Mucosa of descending colon (tissue), 3 donors: ENCODE results near the gene GLB1L3. TPM values are rescaled to one million over a fixed set of nuclear protein-coding genes. Genes with fewer than 3 reads are reported as not detected.

Source experiments
- ATAC-seq: fragments of 200-7000 bp; cut with Tn5 transposase; one replicate; pipeline ENCODE4 v1.9.1; 2020; ENCODE audit warnings: mild to moderate bottlenecking, moderate library complexity
- DNase-seq, 3 donors: peaks; one replicate each; pipeline ENCODE4 v3.0.0-alpha.2; 2020
- H3K36me3 ChIP-seq: fragments of 200-600 bp; one replicate; pipeline ENCODE4 v1.8.0; 2021; ENCODE audit warnings: low read depth, mild to moderate bottlenecking
- H3K4me1 ChIP-seq: fragments of 200-600 bp; one replicate; pipeline ENCODE4 v1.8.0; 2021; ENCODE audit warnings: low read depth, mild to moderate bottlenecking
- H3K4me3 ChIP-seq: fragments of 200-600 bp; one replicate; pipeline ENCODE4 v1.8.0; 2021; ENCODE audit warnings: mild to moderate bottlenecking
- H3K9me3 ChIP-seq: fragments of 200-600 bp; one replicate; pipeline ENCODE4 v1.8.0; 2021; ENCODE audit warnings: mild to moderate bottlenecking
- CTCF ChIP-seq: fragments of 200-600 bp; IDR thresholded peaks from one replicate; pipeline ENCODE4 v1.8.0; 2022; ENCODE audit warnings: antibody characterized with exemption, mild to moderate bottlenecking
- intact Hi-C, 2 donors: fragments of 100-400 bp; cut with DNase I in 1 of 2; cut with micrococcal nuclease in 1 of 2; formaldehyde crosslinking; loops; one replicate each; pipeline versions ENCODE4 v1.11.0 to v1.11.1; 2022; cut with DNase I, micrococcal nuclease
- total RNA-seq, 3 donors: library from RNA; stranded (reverse); fragmentation: NEBNext Ultra II Directional in 2 of 3; extraction: Animal tissue kit (Norgen Biotek cat#: 25700) in 2 of 3; gene quantifications; one replicate each; pipeline versions ENCODE4 v1.2.1 to v1.2.4, GENCODE V29; 2021 to 2023
- donor health status: DM: no; HTN: no; CAD: no; lungs with moderate emphysema.
- donor health status: DM: no; HTN: no; CAD: no.
- donor health status: DM: no; HTN: yes; CAD: no.

GLB1L3 gene
- total RNA-seq, 3 donors from 2014 or later, result 0.09 TPM; not detected in 2

- H3K36me3 ChIP-seq, result peaks cover 6% of the 10 kb centered on the region
- DNase-seq (no peak), ATAC-seq (no peak)
- TF ChIP-seq CTCF, result no peak
- intact Hi-C loops, result no loop called here
- H3K9me3 ChIP-seq, result no peaks in the 10 kb centered on the region
- H3K4me1 ChIP-seq, result no peaks in the 10 kb centered on the region
- H3K4me3 ChIP-seq, result no peak overlapping the region
Measured at GRCh38 chr11:134238956-134239355, 37.2 kb upstream of the GLB1L3 start.

- H3K4me3 ChIP-seq, result no peak overlapping the region
Measured at GRCh38 chr11:134240592-134240991, 35.6 kb upstream of the GLB1L3 start.

GRCh38 chr11:134242376-134242775 lies 33.8 kb upstream of the GLB1L3 start:
- ATAC-seq (no peak), DNase-seq (no peak)
- Histone ChIP-seq H3K9me3 (no peaks in the 10 kb centered on the region), H3K4me1 (no peaks in the 10 kb centered on the region), H3K4me3 (no peak overlapping the region), H3K36me3 (peaks cover 6% of the 10 kb centered on the region)
- intact Hi-C loops, result no loop called here
- TF ChIP-seq CTCF, result no peak

More at GRCh38 chr11:134240592-134240991, 35.6 kb upstream of the GLB1L3 start:
- Histone ChIP-seq H3K9me3 (no peaks in the 10 kb centered on the region), H3K36me3 (peaks cover 6% of the 10 kb centered on the region), H3K4me1 (no peaks in the 10 kb centered on the region)
- TF ChIP-seq CTCF, result no peak
- intact Hi-C loops, result no loop called here
- DNase-seq (no peak), ATAC-seq (no peak)

- Histone ChIP-seq H3K4me3 (no peak overlapping the region), H3K9me3 (no peaks in the 10 kb centered on the region), H3K4me1 (no peaks in the 10 kb centered on the region), H3K36me3 (peaks cover 6% of the 10 kb centered on the region)
- ATAC-seq (no peak), DNase-seq (no peak)
- intact Hi-C loops, result no loop called here
- TF ChIP-seq CTCF, result no peak
Measured at GRCh38 chr11:134243913-134244312, 32.3 kb upstream of the GLB1L3 start.

- Histone ChIP-seq H3K4me1 (no peaks in the 10 kb centered on the region), H3K36me3 (peaks cover 6% of the 10 kb centered on the region), H3K9me3 (no peaks in the 10 kb centered on the region), H3K4me3 (no peak overlapping the region)
- intact Hi-C loops, result no loop called here
- ATAC-seq (peak; percentile 57), DNase-seq (no peak)
- TF ChIP-seq CTCF, result no peak
Measured at GRCh38 chr11:134244593-134244992, 31.6 kb upstream of the GLB1L3 start.

GRCh38 chr11:134245434-134245833 lies 30.7 kb upstream of the GLB1L3 start:
- no peak for TF ChIP-seq CTCF
- intact Hi-C loops, result no loop called here
- H3K4me3 ChIP-seq, result no peak overlapping the region
- H3K9me3 ChIP-seq, result no peaks in the 10 kb centered on the region
- DNase-seq, result no peak
- H3K36me3 ChIP-seq, result peaks cover 6% of the 10 kb centered on the region
- ATAC-seq, result no peak
- no peaks in the 10 kb centered on the region for H3K4me1 ChIP-seq
